ENCODE measurements around the gene SFR1.
A peak's percentile ranks its signal among the peaks of the same experiment; 100 is the strongest.

The SFR1 gene

GRCh38 chr10:104077663-104078151 lies 44.3 kb upstream of the SFR1 start:
- H3K4me3 ChIP-seq (ENCODE audit: low read depth, low read length) = no peak overlapping the region
- DNase-seq = no peak
- no peak overlapping the region for H3K27ac ChIP-seq
- H3K27me3 ChIP-seq (ENCODE audit: insufficient read depth, low read depth, severe bottlenecking) = no peaks in the 10 kb centered on the region
- no peaks in the 10 kb centered on the region for H3K9me3 ChIP-seq (ENCODE audit: severe bottlenecking)
- no peak for TF ChIP-seq CTCF (IDR thresholded peaks at IDR 0.05; ENCODE audit: low read depth, low read length)
- H3K36me3 ChIP-seq = no peaks in the 10 kb centered on the region

DNA sequence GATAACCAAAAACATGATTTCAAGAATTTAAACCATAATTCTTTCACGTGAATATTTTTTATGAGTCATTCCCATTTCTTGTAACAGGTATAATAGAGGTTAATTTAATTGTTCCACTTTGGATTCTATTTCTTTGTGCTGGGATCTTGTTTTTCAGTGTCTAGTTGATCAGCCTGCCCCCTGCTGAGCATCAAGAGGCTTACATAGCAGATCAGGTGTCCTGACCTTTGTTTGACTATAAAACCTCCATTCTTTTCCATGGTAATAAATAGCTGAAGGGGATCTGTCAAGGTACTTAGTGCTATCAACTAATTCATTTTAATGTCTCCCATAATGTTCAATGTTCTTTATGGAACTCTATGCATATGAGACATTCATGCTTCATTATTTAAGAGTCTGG lies 41.2 kb upstream of the SFR1 start:
- peak; percentile 56; the same call in 1 of the 2 replicates for TF ChIP-seq CTCF (IDR thresholded peaks at IDR 0.05; ENCODE audit: low read depth, low read length)
- Histone ChIP-seq H3K36me3 (no peaks in the 10 kb centered on the region), H3K27me3 (ENCODE audit: insufficient read depth, low read depth, severe bottlenecking) (no peaks in the 10 kb centered on the region), H3K9me3 (ENCODE audit: severe bottlenecking) (no peaks in the 10 kb centered on the region), H3K4me3 (ENCODE audit: low read depth, low read length) (no peak overlapping the region), H3K27ac (no peak overlapping the region)
- DNase-seq = peak; percentile 44

GRCh38 chr10:104081998-104082397 lies 40.0 kb upstream of the SFR1 start:
- Histone ChIP-seq H3K9me3 (ENCODE audit: severe bottlenecking) (no peaks in the 10 kb centered on the region), H3K36me3 (no peaks in the 10 kb centered on the region), H3K27ac (no peak overlapping the region), H3K27me3 (ENCODE audit: insufficient read depth, low read depth, severe bottlenecking) (no peaks in the 10 kb centered on the region), H3K4me3 (ENCODE audit: low read depth, low read length) (no peak overlapping the region)
- TF ChIP-seq CTCF (IDR thresholded peaks at IDR 0.05; ENCODE audit: low read depth, low read length) = no peak
- no peak for DNase-seq

DNA sequence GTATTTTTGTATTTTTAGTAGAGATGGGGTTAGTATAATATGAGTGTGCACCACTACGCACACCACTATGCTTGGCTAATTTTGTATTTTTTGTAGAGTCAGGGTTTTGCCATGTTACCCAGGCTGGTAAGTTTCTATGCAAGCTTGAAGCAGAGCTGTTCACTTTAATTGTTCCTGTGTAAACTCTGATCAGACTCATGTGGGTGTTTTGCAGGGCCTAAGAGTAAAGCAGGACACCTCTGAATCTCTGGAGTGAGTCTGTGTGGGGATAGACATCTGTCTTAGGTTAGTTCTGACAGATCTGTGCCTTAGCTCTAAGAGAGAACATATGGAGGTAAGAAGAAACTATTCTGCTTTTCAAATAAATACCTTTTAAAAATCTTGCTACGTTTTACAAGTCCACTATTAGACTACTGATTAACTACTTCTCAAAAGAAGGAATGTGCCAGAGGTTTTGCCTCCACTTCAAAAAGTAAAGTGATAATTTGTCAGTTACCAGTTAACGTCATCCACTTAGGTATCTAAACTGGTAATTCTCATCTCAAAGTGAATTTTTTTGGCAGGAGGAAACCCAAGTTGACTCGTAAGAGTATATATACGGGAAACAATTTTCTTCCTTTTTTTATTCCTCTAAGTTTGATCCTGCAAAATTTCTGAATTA lies 37.4 kb upstream of the SFR1 start:
- H3K9me3 ChIP-seq (ENCODE audit: severe bottlenecking) = no peaks in the 10 kb centered on the region
- no peak for DNase-seq
- no peak overlapping the region for H3K27ac ChIP-seq
- H3K4me3 ChIP-seq (ENCODE audit: low read depth, low read length) = no peak overlapping the region
- TF ChIP-seq CTCF (IDR thresholded peaks at IDR 0.05; ENCODE audit: low read depth, low read length) = no peak
- no peaks in the 10 kb centered on the region for H3K27me3 ChIP-seq (ENCODE audit: insufficient read depth, low read depth, severe bottlenecking)
- H3K36me3 ChIP-seq = no peaks in the 10 kb centered on the region

DNA sequence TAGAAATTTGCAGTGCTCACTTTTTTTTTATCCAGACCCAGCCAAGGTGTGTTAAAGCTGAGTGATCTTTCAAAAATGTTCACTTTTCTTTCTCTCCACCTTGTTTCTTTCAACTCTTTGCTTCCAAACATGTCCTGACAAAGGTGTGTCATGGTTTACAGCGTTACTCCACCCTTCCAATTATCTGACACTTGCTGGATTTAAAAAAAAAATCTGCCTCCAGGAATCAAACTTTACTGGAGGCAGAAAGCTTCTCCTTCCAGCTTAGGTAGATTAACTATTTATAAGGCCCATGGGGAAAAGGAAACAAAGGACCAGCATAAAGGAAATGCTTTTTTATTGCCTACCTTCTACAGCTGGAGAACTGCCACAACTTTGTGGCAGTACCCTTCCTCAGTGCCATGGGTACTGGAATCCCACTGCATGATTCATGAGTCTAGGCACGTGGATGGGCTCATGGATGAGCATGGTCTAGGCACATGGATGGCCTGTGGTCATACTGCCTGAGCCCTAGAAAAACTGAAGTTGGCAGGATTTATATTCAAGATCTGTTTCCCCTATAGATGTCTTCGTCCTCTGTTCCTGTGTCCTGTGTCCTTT lies 36.1 kb upstream of the SFR1 start, which contains the start of gene COL17A1:
COL17A1 (minus strand) TSS at position 80 of the 600 bp plus-strand sequence. CDS start 5,207 bp downstream, outside the sequence.
- H3K36me3 ChIP-seq = no peaks in the 10 kb centered on the region
- no peak within 1 kb of the TSS for H3K4me3 ChIP-seq (ENCODE audit: low read depth, low read length)
- no peak for TF ChIP-seq CTCF (IDR thresholded peaks at IDR 0.05; ENCODE audit: low read depth, low read length)
- DNase-seq = no peak
- no peak within 1 kb of the TSS for H3K27ac ChIP-seq
- no peaks in the 10 kb centered on the region for H3K9me3 ChIP-seq (ENCODE audit: severe bottlenecking)
- H3K27me3 ChIP-seq (ENCODE audit: insufficient read depth, low read depth, severe bottlenecking) = no peaks in the 10 kb centered on the region

All from WERI-Rb-1 (cell line).